Stimulated activated CD8-positive, alpha-beta memory T cell treated with anti-CD3 and anti-CD28 coated beads, Interleukin-2, amount 100 ng/mL, for 48 hours (primary cell): Measurements from ENCODE around the gene EEFSEC.

Experiments used
- DNase-seq, 2 donors: peaks; one replicate each; pipeline ENCODE4 v3.0.0-alpha.2; 2020; ENCODE audit warnings: low read depth in 2 of 2

The EEFSEC gene

GRCh38 chr3:128445357-128445756 is 292.1 kb downstream of the EEFSEC start:
- no peak for DNase-seq

GRCh38 chr3:128446821-128447220 is 293.5 kb downstream of the EEFSEC start:
- DNase-seq = no peak

GRCh38 chr3:128447561-128448013 is 294.3 kb downstream of the EEFSEC start:
- peak; percentile 54 to 65 for DNase-seq

- DNase-seq = no peak
These were observed 295.2 kb downstream of the EEFSEC start for GRCh38 chr3:128448491-128448890.

- no peak for DNase-seq
These were observed 295.9 kb downstream of the EEFSEC start for GRCh38 chr3:128449111-128449638.

- DNase-seq = no peak
These were observed 298.8 kb downstream of the EEFSEC start for GRCh38 chr3:128452120-128452519.

- no peak for DNase-seq
These were observed 299.5 kb downstream of the EEFSEC start for GRCh38 chr3:128452678-128453275.

- DNase-seq = no peak
These were observed 300.4 kb downstream of the EEFSEC start for GRCh38 chr3:128453501-128454309.

GRCh38 chr3:128454310-128454618 is 301.0 kb downstream of the EEFSEC start:
- DNase-seq = no peak

GRCh38 chr3:128455116-128455515 is 301.8 kb downstream of the EEFSEC start:
- no peak for DNase-seq

- no peak for DNase-seq
These were observed 302.8 kb downstream of the EEFSEC start for GRCh38 chr3:128455786-128456748.

GRCh38 chr3:128456776-128457715 is 303.8 kb downstream of the EEFSEC start:
- no peak for DNase-seq

GRCh38 chr3:128457937-128458336 is 304.7 kb downstream of the EEFSEC start:
- DNase-seq = no peak
